ENCODE measurements around the gene MCAT. TPM values are rescaled to one million over a fixed set of nuclear protein-coding genes. Genes with fewer than 3 reads are reported as not detected.

The MCAT gene
- total RNA-seq, 1 donor from 2014 or later: 12.7 TPM

DNA sequence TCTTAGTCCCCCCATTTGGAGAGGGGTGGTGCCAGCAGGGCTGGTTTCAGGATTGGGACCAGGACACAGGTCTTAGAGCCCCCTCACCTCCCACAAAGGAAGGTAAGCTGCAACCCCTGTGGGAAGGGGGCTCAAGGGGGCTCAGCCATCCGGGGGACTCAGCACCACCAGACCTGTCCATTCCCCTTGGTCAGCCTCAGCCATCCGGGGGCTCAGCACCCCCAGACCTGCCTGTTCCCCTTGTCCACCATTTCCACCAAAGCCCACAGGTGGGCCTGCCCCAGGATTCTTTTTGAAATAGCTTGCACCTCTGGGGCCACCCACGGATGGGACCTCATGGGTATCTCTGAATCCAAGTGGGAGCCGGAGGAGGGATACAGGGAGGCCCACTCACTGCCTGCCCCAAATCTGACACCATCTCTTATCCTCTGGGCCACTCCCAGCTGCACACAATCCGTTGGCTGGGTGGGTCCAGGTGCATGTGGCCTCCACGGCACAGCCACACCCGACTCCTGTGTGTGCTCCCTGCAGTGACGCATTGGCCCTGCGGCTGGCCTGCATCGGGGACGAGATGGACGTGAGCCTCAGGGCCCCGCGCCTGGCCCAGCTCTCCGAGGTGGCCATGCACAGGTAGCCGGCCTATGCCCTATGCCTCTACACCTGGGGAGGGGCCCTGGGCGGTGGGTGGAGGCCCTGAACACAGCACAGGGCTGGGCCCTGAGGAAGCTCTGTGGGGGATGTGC lies 15.9 kb downstream of the MCAT start:
- no peaks in the 10 kb centered on the region for H3K36me3 Mint-ChIP-seq (ENCODE audit: unreplicated experiment)
- no peak overlapping the region for H3K4me3 Mint-ChIP-seq (ENCODE audit: unreplicated experiment)
- peaks cover 9% of the 10 kb centered on the region for H3K4me1 Mint-ChIP-seq (ENCODE audit: low read depth, unreplicated experiment)
- peaks cover 4% of the 10 kb centered on the region for H3K9me3 Mint-ChIP-seq (ENCODE audit: unreplicated experiment)
- no peak for DNase-seq
- TF ChIP-seq, protein P1, sequence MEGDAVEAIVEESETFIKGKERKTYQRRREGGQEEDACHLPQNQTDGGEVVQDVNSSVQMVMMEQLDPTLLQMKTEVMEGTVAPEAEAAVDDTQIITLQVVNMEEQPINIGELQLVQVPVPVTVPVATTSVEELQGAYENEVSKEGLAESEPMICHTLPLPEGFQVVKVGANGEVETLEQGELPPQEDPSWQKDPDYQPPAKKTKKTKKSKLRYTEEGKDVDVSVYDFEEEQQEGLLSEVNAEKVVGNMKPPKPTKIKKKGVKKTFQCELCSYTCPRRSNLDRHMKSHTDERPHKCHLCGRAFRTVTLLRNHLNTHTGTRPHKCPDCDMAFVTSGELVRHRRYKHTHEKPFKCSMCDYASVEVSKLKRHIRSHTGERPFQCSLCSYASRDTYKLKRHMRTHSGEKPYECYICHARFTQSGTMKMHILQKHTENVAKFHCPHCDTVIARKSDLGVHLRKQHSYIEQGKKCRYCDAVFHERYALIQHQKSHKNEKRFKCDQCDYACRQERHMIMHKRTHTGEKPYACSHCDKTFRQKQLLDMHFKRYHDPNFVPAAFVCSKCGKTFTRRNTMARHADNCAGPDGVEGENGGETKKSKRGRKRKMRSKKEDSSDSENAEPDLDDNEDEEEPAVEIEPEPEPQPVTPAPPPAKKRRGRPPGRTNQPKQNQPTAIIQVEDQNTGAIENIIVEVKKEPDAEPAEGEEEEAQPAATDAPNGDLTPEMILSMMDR (IDR thresholded peaks at IDR 0.05; ENCODE audit: partially characterized antibody, unreplicated experiment): no peak
- no peak overlapping the region for H3K27ac Mint-ChIP-seq (ENCODE audit: unreplicated experiment)
- H3K27me3 Mint-ChIP-seq (ENCODE audit: unreplicated experiment): peaks cover 6% of the 10 kb centered on the region

DNA sequence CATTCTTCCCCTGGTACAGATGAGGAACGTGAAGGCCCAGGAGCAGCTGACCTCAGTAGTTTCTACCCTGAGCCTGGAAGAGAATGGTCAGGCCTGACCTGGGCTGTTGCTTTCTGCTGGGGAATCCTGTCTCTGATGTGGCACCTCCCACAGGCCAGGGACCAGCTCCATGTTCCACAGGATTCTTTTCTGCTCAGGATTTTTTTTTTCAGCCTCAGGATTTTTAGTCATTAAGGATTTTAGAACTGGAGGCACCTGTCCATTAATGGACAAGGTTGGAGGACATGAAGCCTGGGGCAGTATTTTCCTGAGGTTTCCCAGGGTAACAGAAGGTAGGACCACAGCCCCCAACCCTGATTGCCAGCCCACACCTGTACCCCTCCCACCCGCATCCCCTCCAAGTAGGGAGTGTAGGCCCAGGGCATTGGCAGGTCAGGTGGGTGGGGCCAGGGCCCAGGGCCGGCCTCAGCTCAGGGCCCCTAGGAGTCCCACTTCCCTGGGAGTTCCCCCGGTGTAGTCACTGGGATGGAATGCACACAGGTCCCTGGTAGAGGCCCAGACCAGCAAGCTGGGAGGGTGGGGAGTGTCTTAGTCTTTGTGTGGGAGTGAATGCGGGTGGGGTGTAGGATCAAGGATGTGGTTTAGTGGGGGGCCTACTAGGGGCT lies 16.6 kb downstream of the MCAT start:
- no peak for DNase-seq
- Mint-ChIP-seq H3K9me3 (ENCODE audit: unreplicated experiment) (peaks cover 4% of the 10 kb centered on the region), H3K36me3 (ENCODE audit: unreplicated experiment) (no peaks in the 10 kb centered on the region), H3K4me3 (ENCODE audit: unreplicated experiment) (no peak overlapping the region), H3K27me3 (ENCODE audit: unreplicated experiment) (peaks cover 6% of the 10 kb centered on the region), H3K4me1 (ENCODE audit: low read depth, unreplicated experiment) (peaks cover 9% of the 10 kb centered on the region), H3K27ac (ENCODE audit: unreplicated experiment) (no peak overlapping the region)
- TF ChIP-seq, protein P1 (IDR thresholded peaks at IDR 0.05; ENCODE audit: partially characterized antibody, unreplicated experiment): no peak

DNA sequence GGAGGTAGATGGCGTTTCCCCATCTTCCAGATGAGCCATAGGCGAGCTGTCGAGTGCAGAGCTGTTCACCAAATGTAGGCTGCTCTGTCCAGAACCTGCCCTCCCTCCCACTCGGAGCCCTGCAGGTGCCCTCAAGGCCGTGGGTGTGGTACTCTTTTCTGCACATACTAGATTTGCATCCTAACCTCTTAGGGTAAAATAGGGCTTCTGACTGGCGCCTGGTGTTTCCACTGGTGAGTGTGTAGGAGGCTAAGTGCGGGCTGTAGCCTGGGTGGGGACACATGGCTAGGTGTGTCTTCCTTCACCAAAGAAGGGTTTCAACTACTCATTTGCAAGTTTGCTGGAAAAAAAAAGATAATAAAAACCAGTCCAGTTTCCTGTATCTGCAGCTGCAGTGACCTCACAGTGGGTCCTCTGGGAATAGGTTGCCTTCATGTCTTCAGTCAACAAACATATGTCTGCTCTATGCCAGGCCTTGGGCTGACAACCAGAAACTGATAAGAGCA lies 24.2 kb downstream of the MCAT start:
- H3K36me3 Mint-ChIP-seq (ENCODE audit: unreplicated experiment): no peaks in the 10 kb centered on the region
- H3K27ac Mint-ChIP-seq (ENCODE audit: unreplicated experiment): no peak overlapping the region
- no peak for DNase-seq
- H3K27me3 Mint-ChIP-seq (ENCODE audit: unreplicated experiment): peaks cover 7% of the 10 kb centered on the region
- H3K9me3 Mint-ChIP-seq (ENCODE audit: unreplicated experiment): peaks cover 4% of the 10 kb centered on the region
- no peak overlapping the region for H3K4me3 Mint-ChIP-seq (ENCODE audit: unreplicated experiment)
- TF ChIP-seq, protein P1 (IDR thresholded peaks at IDR 0.05; ENCODE audit: partially characterized antibody, unreplicated experiment): no peak
- peaks cover 11% of the 10 kb centered on the region for H3K4me1 Mint-ChIP-seq (ENCODE audit: low read depth, unreplicated experiment)

DNA sequence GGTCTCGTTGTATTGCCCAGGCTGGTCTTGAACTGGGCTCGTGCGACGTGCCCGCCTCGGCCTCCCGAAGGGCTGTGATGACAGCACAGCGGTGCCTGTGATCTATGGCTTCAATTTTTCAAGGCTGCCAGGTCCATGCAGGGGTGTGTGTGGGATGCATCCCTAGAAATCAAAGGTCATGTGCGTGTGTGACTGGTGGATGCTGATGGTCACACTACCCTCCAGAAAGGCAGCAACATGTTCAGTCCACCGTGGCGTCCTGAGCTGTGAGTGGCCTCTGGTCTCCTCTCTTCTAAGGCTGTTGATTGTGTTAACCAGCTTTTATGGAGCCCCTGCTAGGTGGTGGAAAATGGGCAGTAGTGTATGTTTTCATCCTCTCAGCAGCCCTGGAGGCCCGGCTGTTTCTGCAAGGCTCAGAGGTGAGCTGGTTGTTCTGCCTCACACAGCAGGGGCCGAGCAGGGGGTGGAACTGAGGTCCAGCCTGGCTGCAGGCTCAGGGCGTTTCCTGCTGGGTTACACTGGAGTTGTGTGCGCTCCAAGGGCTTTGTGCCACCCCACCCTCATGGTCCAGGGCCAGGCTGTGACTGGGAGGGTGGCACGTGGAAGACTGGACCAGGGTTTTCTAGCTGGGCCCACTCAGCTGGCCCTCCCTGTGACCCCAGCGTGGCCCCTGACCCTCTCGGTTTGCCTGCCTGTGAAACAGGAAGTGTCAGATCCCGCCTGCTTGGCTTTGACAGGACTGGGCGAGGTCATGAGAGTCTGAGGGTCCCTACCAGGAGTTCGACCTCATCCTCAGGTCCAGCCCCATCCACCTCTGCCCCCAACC lies 25.0 kb downstream of the MCAT start:
- peaks cover 12% of the 10 kb centered on the region for H3K9me3 Mint-ChIP-seq (ENCODE audit: unreplicated experiment)
- no peak for DNase-seq
- H3K36me3 Mint-ChIP-seq (ENCODE audit: unreplicated experiment): no peaks in the 10 kb centered on the region
- TF ChIP-seq, protein P1 (IDR thresholded peaks at IDR 0.05; ENCODE audit: partially characterized antibody, unreplicated experiment): no peak
- no peak overlapping the region for H3K4me3 Mint-ChIP-seq (ENCODE audit: unreplicated experiment)
- peaks cover 15% of the 10 kb centered on the region for H3K27me3 Mint-ChIP-seq (ENCODE audit: unreplicated experiment)
- H3K27ac Mint-ChIP-seq (ENCODE audit: unreplicated experiment): no peak overlapping the region
- peaks cover 18% of the 10 kb centered on the region for H3K4me1 Mint-ChIP-seq (ENCODE audit: low read depth, unreplicated experiment)
